Bronchial epithelial cell (primary cell): ENCODE data around the gene IFNL4. TPM values are rescaled to one million over a fixed set of nuclear protein-coding genes. Genes with fewer than 3 reads are reported as not detected.

Experiments used
- DNase-seq: peaks from one replicate; pipeline ENCODE4 v3.0.0-alpha.2; 2010; ENCODE audit warnings: low read depth
- FAIRE-seq: peaks from 2 replicates; lab custom pipeline; 2011; peaks lifted over from hg19 to GRCh38; lab: Jason Lieb, UNC
- H3K27me3 ChIP-seq: 2 replicates; pipeline ENCODE4 v1.5.1; 2011; ENCODE audit warnings: low read length; ENCODE audit not compliant: control insufficient read depth, insufficient read depth
- H3K36me3 ChIP-seq: 2 replicates; pipeline ENCODE4 v1.5.1; 2011; ENCODE audit warnings: low read length; ENCODE audit not compliant: control insufficient read depth, insufficient read depth
- H3K4me3 ChIP-seq: 2 replicates; pipeline ENCODE4 v1.5.1; 2011; ENCODE audit warnings: mild to moderate bottlenecking, low read depth, low read length, control low read depth
- total RNA-seq: library from RNA; depleted of rRNA; stranded (reverse); fragments of >200 nt; gene quantifications from 2 replicates; pipeline ENCODE4 v1.2.1, GENCODE V29; 2014
- TF ChIP-seq, protein P1 (sequence below): IDR thresholded peaks from 2 replicates; pipeline ENCODE4 v1.5.1; 2011; ENCODE audit warnings: mild to moderate bottlenecking, moderate library complexity, low read length, control low read depth, inconsistent platforms; ENCODE audit not compliant: insufficient read depth, severe bottlenecking

IFNL4 gene
- total RNA-seq, 1 donor from 2014 or later, result not detected

DNA sequence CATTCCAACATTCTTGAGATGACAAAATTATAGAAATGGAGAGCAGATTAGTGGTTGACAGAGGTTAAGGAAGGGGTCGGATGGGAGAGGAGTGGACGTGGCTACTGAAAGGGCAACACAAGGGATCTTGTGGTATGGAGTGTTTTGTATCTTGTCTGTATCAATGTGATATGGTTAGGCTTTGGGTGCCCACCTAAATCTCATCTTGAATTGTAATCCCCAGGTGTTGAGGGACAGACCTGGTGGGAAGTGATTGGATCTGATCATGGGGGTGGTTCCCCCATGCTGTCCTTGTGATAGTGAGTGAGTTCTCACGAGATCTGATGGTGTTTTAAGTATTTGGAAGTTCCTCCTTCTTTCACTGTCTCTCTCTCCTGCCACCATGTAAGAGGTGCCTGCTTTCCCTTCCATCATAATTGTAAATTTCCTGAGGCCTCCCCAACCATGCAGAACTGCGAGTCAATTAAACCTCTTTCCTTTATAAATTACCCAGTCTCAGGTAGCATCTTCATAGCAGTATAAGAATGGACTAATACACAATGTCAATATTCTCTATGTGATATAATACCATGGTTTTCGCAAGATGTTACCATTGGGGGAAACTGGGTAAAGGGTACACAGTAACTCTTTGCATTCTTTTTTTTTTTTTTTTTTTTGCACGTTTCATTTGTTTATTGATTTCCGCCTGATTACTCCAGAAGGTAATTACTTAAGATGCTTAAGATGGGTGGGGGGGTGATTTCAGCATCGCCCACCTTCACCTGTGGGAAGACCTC is 4.9 kb upstream of the IFNL4 start:
- TF ChIP-seq, protein P1, sequence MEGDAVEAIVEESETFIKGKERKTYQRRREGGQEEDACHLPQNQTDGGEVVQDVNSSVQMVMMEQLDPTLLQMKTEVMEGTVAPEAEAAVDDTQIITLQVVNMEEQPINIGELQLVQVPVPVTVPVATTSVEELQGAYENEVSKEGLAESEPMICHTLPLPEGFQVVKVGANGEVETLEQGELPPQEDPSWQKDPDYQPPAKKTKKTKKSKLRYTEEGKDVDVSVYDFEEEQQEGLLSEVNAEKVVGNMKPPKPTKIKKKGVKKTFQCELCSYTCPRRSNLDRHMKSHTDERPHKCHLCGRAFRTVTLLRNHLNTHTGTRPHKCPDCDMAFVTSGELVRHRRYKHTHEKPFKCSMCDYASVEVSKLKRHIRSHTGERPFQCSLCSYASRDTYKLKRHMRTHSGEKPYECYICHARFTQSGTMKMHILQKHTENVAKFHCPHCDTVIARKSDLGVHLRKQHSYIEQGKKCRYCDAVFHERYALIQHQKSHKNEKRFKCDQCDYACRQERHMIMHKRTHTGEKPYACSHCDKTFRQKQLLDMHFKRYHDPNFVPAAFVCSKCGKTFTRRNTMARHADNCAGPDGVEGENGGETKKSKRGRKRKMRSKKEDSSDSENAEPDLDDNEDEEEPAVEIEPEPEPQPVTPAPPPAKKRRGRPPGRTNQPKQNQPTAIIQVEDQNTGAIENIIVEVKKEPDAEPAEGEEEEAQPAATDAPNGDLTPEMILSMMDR, result no peak
- FAIRE-seq (peak; percentile 47), DNase-seq (no peak)
- H3K4me3 ChIP-seq, result no peak overlapping the region
- no peaks in the 10 kb centered on the region for H3K36me3 ChIP-seq
- peaks cover 6% of the 10 kb centered on the region for H3K27me3 ChIP-seq

DNA sequence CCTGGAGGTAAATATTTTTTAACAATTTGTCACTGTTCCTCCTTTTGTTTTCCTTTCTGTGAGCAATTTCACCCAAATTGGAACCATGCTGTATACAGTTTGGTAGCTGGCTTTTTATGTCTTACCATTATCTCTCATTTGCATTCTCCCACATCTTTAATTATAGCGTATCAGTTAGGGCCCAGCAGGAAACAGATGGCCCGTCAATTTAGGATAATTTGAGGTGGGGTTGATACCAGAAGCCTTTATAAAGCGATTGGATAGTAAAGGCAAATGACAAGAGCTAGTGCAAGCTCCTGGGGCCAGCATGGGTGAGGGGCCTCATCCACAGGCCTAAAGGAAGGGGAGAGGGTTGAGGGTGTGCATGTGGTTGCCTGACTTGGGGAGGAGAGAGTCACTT is 3.8 kb upstream of the IFNL4 start:
- Histone ChIP-seq H3K36me3 (no peaks in the 10 kb centered on the region), H3K4me3 (no peak overlapping the region), H3K27me3 (peaks cover 16% of the 10 kb centered on the region)
- TF ChIP-seq, protein P1, result no peak
- FAIRE-seq (no peak), DNase-seq (no peak)

DNA sequence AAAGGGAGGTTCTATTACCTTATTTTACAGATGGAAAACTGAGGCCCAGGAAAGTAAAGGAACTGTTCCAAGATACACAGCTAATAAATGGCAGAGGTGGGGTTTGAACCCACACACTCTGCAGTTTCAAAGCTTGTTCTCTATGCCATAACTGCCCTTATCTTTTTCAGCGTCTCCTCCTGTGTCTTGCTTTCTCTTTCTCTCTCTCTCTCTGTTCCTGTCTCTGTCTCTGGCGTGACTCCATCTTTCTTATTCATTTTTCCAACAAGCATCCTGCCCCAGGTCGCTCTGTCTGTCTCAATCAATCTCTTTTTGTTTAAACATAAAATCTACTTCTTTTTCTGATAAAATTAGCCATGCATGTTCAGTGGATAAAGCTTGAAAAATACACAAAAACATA is 3.2 kb upstream of the IFNL4 start:
- Histone ChIP-seq H3K27me3 (peaks cover 22% of the 10 kb centered on the region), H3K4me3 (no peak overlapping the region), H3K36me3 (no peaks in the 10 kb centered on the region)
- TF ChIP-seq, protein P1, result no peak
- no peak for DNase-seq
- FAIRE-seq, result no peak

DNA sequence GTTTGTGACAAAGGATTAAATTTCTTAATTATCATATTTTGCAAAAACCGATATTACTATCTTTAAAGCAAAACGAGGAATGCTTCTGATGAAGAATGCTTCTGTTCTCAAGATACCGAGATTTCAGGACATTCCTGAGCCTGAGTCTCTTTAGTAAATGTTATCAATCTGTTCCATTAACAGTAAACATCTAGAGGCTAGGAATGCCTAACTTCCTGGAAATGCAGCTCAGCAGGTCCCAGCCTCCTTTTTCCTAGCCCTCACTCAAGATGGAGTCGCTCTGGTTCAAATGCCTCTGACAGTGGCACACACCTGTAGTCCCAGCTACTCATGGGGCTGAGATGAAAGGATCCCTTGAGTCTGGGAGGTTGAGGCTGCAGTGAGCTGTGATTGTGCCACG is 2.4 kb upstream of the IFNL4 start:
- no peak overlapping the region for H3K4me3 ChIP-seq
- FAIRE-seq (no peak), DNase-seq (no peak)
- TF ChIP-seq, protein P1, result no peak
- H3K27me3 ChIP-seq, result peaks cover 22% of the 10 kb centered on the region
- H3K36me3 ChIP-seq, result no peaks in the 10 kb centered on the region

DNA sequence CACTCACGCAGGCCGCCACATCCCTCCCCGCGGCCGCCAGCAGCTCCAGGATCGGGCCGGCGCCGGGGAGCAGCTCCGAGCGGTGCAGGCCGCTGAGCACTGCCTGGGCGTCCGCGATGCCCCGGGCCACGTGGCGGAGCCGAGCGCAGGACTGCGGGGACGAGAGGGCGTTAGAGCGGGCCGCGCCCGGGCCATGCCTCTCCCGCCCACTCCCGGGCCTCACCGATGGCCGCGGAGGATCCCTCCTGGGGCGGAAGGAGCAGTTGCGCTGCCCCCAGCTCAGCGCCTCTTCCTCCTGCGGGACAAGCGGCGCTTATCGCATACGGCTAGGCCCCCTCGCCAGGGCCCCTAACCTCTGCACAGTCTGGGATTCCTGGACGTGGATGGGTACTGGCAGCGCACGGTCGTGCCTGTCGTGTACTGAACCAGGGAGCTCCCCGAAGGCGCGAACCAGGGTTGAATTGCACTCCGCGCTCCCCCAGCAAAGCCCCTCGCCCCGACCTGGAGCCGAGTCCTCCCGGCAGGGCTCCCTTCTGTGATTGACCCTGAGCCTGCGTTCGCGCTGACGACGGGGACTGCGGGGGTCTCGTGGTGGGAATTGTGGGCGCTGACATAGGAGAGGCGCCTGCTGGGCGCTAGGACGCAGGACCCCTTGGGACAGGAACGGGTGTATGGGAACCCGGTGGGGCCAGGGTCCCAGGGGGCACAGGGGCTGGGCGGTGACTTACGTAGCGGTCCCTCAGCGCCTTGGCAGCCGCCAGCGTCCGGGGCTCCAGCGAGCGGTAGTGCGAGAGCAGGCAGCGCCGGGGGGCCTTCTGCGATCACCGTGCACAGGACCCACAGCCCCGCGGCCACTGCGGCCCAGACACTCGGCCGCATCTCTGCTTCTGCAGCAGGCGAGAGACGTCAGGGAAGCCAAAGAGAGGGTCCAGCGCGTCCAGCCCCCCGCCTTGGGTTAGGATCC is 673 bp downstream of the IFNL4 start:
- TF ChIP-seq, protein P1, result no peak
- H3K27me3 ChIP-seq, result peaks cover 21% of the 10 kb centered on the region
- no peak for FAIRE-seq
- H3K4me3 ChIP-seq, result no peak overlapping the region
- H3K36me3 ChIP-seq, result no peaks in the 10 kb centered on the region
- no peak for DNase-seq
